HCT116 (cell line): ENCODE measurements around the gene TMC4. TPM values are rescaled to one million over a fixed set of nuclear protein-coding genes. Genes with fewer than 3 reads are reported as not detected.
"Not testable (repeated sequence)": the region's sequence is repeated elsewhere in the genome, so short reads cannot be mapped to it uniquely, and the experiment has no call there.

ENCODE experiments used
- ATAC-seq: fragments of 200-7000 bp; cut with Tn5 transposase; 2 replicates; pipeline ENCODE4 v1.9.1; 2020; ENCODE audit warnings: mild to moderate bottlenecking, moderate library complexity
- BruUV-seq: library from RNA; stranded (reverse); fragments of 400-500 nt; replicated peaks from 2 replicates; lab custom pipeline; 2021; lab: Mats Ljungman, UMichigan
- CTCF ChIA-PET: fragments of 300-600 bp; sonication (Branson Sonifier 250); formaldehyde crosslinking; loops from one replicate; lab custom pipeline; 2021; ENCODE audit warnings: antibody characterized with exemption; lab: Charles Lee
- POLR2A ChIA-PET: fragments of 300-600, 350-600 bp; sonication (Branson Sonifier 250); formaldehyde crosslinking; loops from one replicate; lab custom pipeline; 2021; ENCODE audit warnings: antibody characterized with exemption; lab: Charles Lee
- RAD21 ChIA-PET, 2 experiments: fragments of 300-600 bp; sonication (Branson Sonifier 250); formaldehyde crosslinking; loops; one replicate each; lab custom pipeline; 2023; ENCODE audit warnings: low total read pairs in 2 of 2; ENCODE audit not compliant: uncharacterized antibody in 2 of 2, unreplicated experiment in 2 of 2, low non-redundant PET in 1 of 2; lab: Charles Lee
- DNase-seq: peaks from one replicate; pipeline ENCODE4 v3.0.0-alpha.2; 2010; ENCODE audit warnings: low read depth, low spot score
- H2AFZ ChIP-seq: fragments of 200-600 bp; shearing (Covaris generic), sonication (generic); 2 replicates; pipeline ENCODE4 v1.6.1; 2017; ENCODE audit warnings: low read depth, mixed run types, mixed read lengths, antibody characterized with exemption, low read length; ENCODE audit not compliant: poor library complexity, severe bottlenecking
- H3K27ac ChIP-seq: 2 replicates; pipeline ENCODE4 v1.5.1; 2012; ENCODE audit warnings: low read depth, low read length
- H3K27me3 ChIP-seq: fragments of 200-600 bp; sonication (generic); 2 replicates; pipeline ENCODE4 v1.6.1; 2016; ENCODE audit warnings: mixed run types, low read length, mixed read lengths; ENCODE audit not compliant: insufficient read depth
- H3K36me3 ChIP-seq, 2 experiments: fragments of 200-500 bp in 1 of 2; fragments of 200-600 bp in 1 of 2; sonication (Bioruptor generic) in 1 of 2; sonication (generic) in 1 of 2; 2 replicates each; pipeline versions ENCODE4 v1.5.1 to v1.6.1; 2014 to 2016; ENCODE audit warnings: low read length in 2 of 2, inconsistent platforms in 1 of 2, mixed read lengths in 1 of 2, mixed run types in 1 of 2; ENCODE audit not compliant: insufficient read depth in 2 of 2, control insufficient read depth in 1 of 2
- H3K4me1 ChIP-seq, 2 experiments: fragments of 200-600 bp in 1 of 2; sonication (generic) in 1 of 2; 2 replicates each; pipeline versions ENCODE4 v1.5.1 to v1.6.1; 2012 to 2017; ENCODE audit warnings: low read length in 2 of 2, inconsistent platforms in 1 of 2, mild to moderate bottlenecking in 1 of 2, mixed read lengths in 1 of 2, mixed run types in 1 of 2, moderate library complexity in 1 of 2; ENCODE audit not compliant: insufficient read depth in 2 of 2, control insufficient read depth in 1 of 2
- H3K4me2 ChIP-seq: fragments of 200-600 bp; sonication (generic); 2 replicates; pipeline ENCODE4 v1.6.1; 2017; ENCODE audit warnings: mixed run types, low read length, mixed read lengths
- H3K4me3 ChIP-seq, 2 experiments: fragments of 200-600 bp in 1 of 2; sonication (generic) in 1 of 2; replicated peaks in 1 of 2; 2 replicates each; pipeline ENCODE4 v1.5.1; 2011 to 2016; ENCODE audit warnings: low read length in 2 of 2, control low read depth in 1 of 2, low read depth in 1 of 2, mild to moderate bottlenecking in 1 of 2, mixed read lengths in 1 of 2, mixed run types in 1 of 2
- H3K79me2 ChIP-seq: fragments of 200-600 bp; sonication (generic); 2 replicates; pipeline ENCODE4 v1.6.1; 2017; ENCODE audit warnings: mild to moderate bottlenecking, mixed run types, low read length, moderate library complexity, mixed read lengths; ENCODE audit not compliant: insufficient read depth
- H3K9ac ChIP-seq: fragments of 200-600 bp; sonication (generic); 2 replicates; pipeline ENCODE4 v1.6.1; 2016; ENCODE audit warnings: low read length, mixed read lengths
- H3K9me2 ChIP-seq: fragments of 200-600 bp; sonication (generic), shearing (Covaris generic); 2 replicates; pipeline ENCODE4 v1.6.1; 2017; ENCODE audit warnings: mixed run types, mild to moderate bottlenecking, moderate library complexity; ENCODE audit not compliant: insufficient read depth
- H3K9me3 ChIP-seq, 2 experiments: fragments of 200-500 bp in 1 of 2; fragments of 200-600 bp in 1 of 2; sonication (Bioruptor generic) in 1 of 2; sonication (generic) in 1 of 2; 2 replicates each; pipeline ENCODE4 v1.6.1; 2014 to 2017; ENCODE audit warnings: low read length in 2 of 2, mixed read lengths in 2 of 2, inconsistent platforms in 1 of 2, low read depth in 1 of 2, mild to moderate bottlenecking in 1 of 2, mixed run types in 1 of 2, moderate library complexity in 1 of 2; ENCODE audit not compliant: control insufficient read depth in 1 of 2, insufficient read depth in 1 of 2
- H4K20me1 ChIP-seq: fragments of 200-600 bp; sonication (generic), shearing (Covaris generic); 2 replicates; pipeline ENCODE4 v1.6.1; 2017; ENCODE audit warnings: mixed run types, mild to moderate bottlenecking, moderate library complexity; ENCODE audit not compliant: insufficient read depth
- ATF3 ChIP-seq: IDR thresholded peaks from 2 replicates; pipeline ENCODE4 v1.6.1; 2012
- CBX3 ChIP-seq: IDR thresholded peaks from 2 replicates; pipeline ENCODE4 v1.6.1; 2012; ENCODE audit warnings: low read depth
- ELF1 ChIP-seq: IDR thresholded peaks from 2 replicates; pipeline ENCODE4 v1.6.1; 2012; ENCODE audit warnings: low read depth, borderline replicate concordance
- EZH2phosphoT487 ChIP-seq: fragments of 200-600 bp; IDR thresholded peaks from 2 replicates; pipeline ENCODE4 v1.6.1; 2018; ENCODE audit warnings: antibody characterized with exemption, borderline replicate concordance
- JUND ChIP-seq: IDR thresholded peaks from 2 replicates; pipeline ENCODE4 v1.6.1; 2012
- POLR2A ChIP-seq: IDR thresholded peaks from 2 replicates; pipeline ENCODE4 v1.7.0; 2011; ENCODE audit warnings: borderline replicate concordance; ENCODE audit not compliant: insufficient read depth, insufficient read length; ENCODE audit errors: extremely low read depth
- POLR2AphosphoS5 ChIP-seq: IDR thresholded peaks from 2 replicates; pipeline ENCODE4 v1.6.1; 2011; ENCODE audit warnings: mild to moderate bottlenecking, low read depth, low read length, moderate library complexity
- REST ChIP-seq: IDR thresholded peaks from 2 replicates; pipeline ENCODE4 v1.6.1; 2012; ENCODE audit warnings: low read depth
- SP1 ChIP-seq: IDR thresholded peaks from 2 replicates; pipeline ENCODE4 v1.6.1; 2012; ENCODE audit warnings: low read depth
- SRF ChIP-seq: IDR thresholded peaks from 2 replicates; pipeline ENCODE4 v1.6.1; 2012; ENCODE audit warnings: low read depth
- YY1 ChIP-seq: IDR thresholded peaks from 2 replicates; pipeline ENCODE4 v1.6.1; 2011; ENCODE audit warnings: low read length, low read depth, moderate library complexity, mild to moderate bottlenecking; ENCODE audit not compliant: insufficient replicate concordance; ENCODE audit errors: extremely low read depth
- ZBTB33 ChIP-seq: IDR thresholded peaks from 2 replicates; pipeline ENCODE4 v1.6.1; 2011; ENCODE audit warnings: mild to moderate bottlenecking, low read length, moderate library complexity; ENCODE audit not compliant: insufficient replicate concordance; ENCODE audit errors: extremely low read depth
- ZFX ChIP-seq: fragments of 450-650 bp; IDR thresholded peaks from 2 replicates; pipeline ENCODE4 v1.6.1; 2017
- intact Hi-C: fragments of 100-400 bp; cut with micrococcal nuclease; formaldehyde crosslinking; loops from 2 replicates; pipeline ENCODE4 v1.10.0; 2022
- total RNA-seq: library from RNA; stranded (reverse); gene quantifications from one replicate; pipeline ENCODE4 v1.2.1, GENCODE V29; 2021; ENCODE audit not compliant: unreplicated experiment

TMC4 gene
- total RNA-seq, 1 experiment from 2014 or later: 60.3 TPM

- H3K9ac ChIP-seq, H3K4me2 ChIP-seq, H3K9me3 ChIP-seq, H3K27ac ChIP-seq, H3K4me3 ChIP-seq, POLR2A ChIA-PET, H3K27me3 ChIP-seq, ATAC-seq, H4K20me1 ChIP-seq, RAD21 ChIA-PET, DNase-seq, BruUV-seq, intact Hi-C loops, H3K9me2 ChIP-seq, H2AFZ ChIP-seq, H3K36me3 ChIP-seq, CTCF ChIA-PET, H3K79me2 ChIP-seq: not testable (repeated sequence)
- H3K4me1 ChIP-seq: peaks cover 6 to 10% of the 10 kb centered on the region in 2 experiments; a peak in 3 of 4 replicates
These were observed 41.3 kb upstream of the TMC4 start for GRCh38 chr19:54214217-54214616.

GRCh38 chr19:54211235-54211634 is 38.3 kb upstream of the TMC4 start:
- no TSS peak for BruUV-seq
- H3K27ac ChIP-seq: no peak overlapping the region
- H3K4me1 ChIP-seq: peaks cover 9 to 37% of the 10 kb centered on the region in 2 experiments; a peak in 3 of 4 replicates
- H3K79me2 ChIP-seq: peaks cover 18% of the 10 kb centered on the region
- RAD21 ChIA-PET: no interaction called here
- H3K9me2 ChIP-seq: no peaks in the 10 kb centered on the region
- no peaks in the 10 kb centered on the region for H3K9me3 ChIP-seq
- intact Hi-C loops: no loop called here
- POLR2A ChIA-PET: no interaction called here
- no peak for ATAC-seq
- peaks cover 27% of the 10 kb centered on the region; the same call in 1 of the 2 replicates for H4K20me1 ChIP-seq
- no peak overlapping the region for H3K9ac ChIP-seq
- no peak for TF ChIP-seq POLR2AphosphoS5
- TF ChIP-seq ZBTB33: no peak
- TF ChIP-seq ZFX: no peak
- no peak for TF ChIP-seq REST
- TF ChIP-seq EZH2phosphoT487: no peak
- TF ChIP-seq ELF1: no peak
- no peak for TF ChIP-seq YY1
- no peak for TF ChIP-seq JUND
- TF ChIP-seq SP1: no peak
- no peak for TF ChIP-seq SRF
- no peak for TF ChIP-seq ATF3
- TF ChIP-seq CBX3: no peak
- no peak for TF ChIP-seq POLR2A
- H3K4me2 ChIP-seq: no peak overlapping the region
- no peaks in the 10 kb centered on the region for H3K27me3 ChIP-seq
- no peak overlapping the region for H3K4me3 ChIP-seq
- CTCF ChIA-PET: no interaction called here
- no peak for DNase-seq
- H3K36me3 ChIP-seq: peaks cover 14 to 21% of the 10 kb centered on the region in 2 experiments; a peak in 3 of 4 replicates
- H2AFZ ChIP-seq: no peak overlapping the region
